Medulla oblongata (tissue), 1 donor: ENCODE results near the gene TNXB.
A peak's percentile ranks its signal among the peaks of the same experiment; 100 is the strongest.
"Not testable (repeated sequence)": the region's sequence is repeated elsewhere in the genome, so short reads cannot be mapped to it uniquely, and the experiment has no call there.

Source experiments
- DNase-seq: peaks from one replicate; pipeline ENCODE4 v3.0.0-alpha.2; 2015; ENCODE audit errors: extremely low spot score

Gene TNXB

DNA sequence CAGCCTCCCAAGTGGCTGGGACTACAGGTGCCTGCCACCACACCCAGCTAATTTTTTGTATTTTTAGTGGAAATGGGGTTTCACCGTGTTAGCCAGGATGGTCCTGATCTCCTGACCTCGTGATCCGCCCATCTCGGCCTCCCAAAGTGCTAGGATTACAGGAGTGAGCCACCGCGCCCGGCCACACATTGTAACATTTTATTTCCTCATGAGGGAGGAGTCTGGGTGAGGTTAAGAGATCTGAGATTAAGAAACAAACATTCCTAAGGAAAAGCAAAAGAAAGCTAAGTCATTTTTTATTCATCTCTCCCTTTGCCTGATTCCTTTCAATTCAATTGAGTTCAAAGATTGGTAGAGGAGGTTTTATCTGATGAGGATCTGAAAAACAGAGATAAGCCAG lies 35.1 kb upstream of the TNXB start:
- not testable (repeated sequence) for DNase-seq

GRCh38 chr6:32140420-32141046 lies 31.4 kb upstream of the TNXB start:
- no peak for DNase-seq

DNA sequence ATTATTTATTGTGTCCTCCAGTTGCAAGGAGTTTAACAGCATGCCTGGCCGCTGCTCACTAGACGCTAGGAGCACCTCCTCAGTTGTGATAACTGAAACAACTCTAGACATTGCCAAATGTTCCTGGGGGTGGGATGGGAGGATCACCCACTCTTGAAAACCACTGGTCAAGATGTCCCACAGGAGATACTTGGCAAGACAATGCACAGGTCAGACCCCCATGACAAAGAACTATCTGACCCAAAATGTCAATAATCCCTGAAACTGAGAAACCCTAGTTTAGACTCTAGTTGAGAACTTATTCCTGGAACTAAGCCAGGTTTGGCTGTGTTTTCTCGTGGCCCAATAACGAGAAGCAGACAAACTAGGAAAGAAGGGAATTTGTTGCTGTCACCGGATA lies 30.5 kb upstream of the TNXB start:
- no peak for DNase-seq

- no peak for DNase-seq
Observed at GRCh38 chr6:32137454-32137853, 28.3 kb upstream of the TNXB start.

- DNase-seq, result no peak
Observed at GRCh38 chr6:32133786-32134185, 24.6 kb upstream of the TNXB start.

- DNase-seq, result no peak
Observed at GRCh38 chr6:32132110-32132509, 23.0 kb upstream of the TNXB start.

DNA sequence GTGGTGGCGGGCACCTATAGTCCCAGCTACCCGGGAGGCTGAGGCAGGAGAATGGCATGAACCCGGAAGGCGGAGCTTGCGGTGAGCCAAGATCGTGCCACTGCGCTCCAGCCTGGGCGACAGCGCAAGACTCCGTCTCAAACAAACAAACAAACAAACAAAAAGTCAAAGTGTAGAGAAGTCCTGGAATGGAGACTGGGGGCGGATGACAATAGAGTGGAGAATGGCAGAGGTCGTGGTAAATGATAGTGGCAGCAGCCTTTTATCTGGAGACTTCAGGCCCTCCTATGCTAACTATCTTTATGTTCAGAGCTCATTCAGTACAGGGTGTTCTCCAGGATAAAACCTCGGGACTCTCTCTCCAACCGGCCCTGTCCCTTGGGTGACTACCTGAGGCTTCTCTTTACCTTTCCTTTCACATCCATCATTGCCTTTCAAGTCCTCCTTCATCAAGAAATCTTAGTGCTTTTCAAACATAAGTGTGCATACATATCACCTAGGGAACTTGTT lies 22.4 kb upstream of the TNXB start:
- DNase-seq, result no peak

- DNase-seq, result no peak
Observed at GRCh38 chr6:32129297-32130088, 20.4 kb upstream of the TNXB start.

GRCh38 chr6:32128751-32129296 lies 19.7 kb upstream of the TNXB start:
- peak; percentile 40 for DNase-seq

DNA sequence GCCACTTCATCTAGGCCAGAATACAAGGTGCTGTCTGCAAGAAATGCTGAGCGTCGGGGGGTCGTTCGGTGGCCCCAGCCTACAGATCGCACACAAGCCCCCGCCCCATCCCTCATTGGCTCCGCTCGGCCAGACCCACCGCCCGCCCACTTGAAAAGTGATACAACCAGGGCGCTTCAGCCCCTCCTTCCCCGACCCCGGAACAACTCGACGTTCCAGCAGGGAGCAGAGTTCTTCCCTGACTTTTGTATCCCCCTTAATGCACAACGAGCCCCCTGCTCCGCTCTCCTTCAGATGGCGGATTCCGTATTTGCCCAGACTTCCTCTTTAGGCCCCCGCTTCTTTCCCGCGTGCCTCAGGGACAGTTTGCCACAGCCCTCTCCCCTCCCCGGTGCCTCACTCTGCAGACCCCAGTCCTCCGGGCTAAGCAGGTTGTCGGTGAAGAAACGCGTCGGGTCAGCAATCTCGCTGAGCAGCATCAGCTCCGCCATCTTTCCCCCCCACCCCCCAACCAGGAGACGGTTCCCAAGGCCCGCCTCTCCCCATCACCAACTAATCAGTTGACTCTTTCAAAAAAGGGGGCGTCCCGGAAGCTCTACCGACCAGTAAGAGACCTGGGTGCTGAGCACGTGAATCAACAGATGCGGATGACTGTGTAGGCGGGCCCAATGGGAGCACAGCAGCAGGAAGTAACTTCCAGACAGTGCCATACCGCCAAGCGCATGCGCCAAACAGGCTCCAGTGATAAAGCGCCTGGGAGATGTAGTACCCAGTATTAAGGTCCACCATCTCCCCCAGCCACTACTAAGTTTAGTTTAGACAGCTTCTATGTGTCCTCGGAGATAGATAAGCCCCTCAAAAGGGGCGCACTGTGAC lies 18.8 kb upstream of the TNXB start, which contains the start of gene ATF6B:
ATF6B (minus strand) TSS at position 530 of the 876 bp plus-strand sequence; CDS start at position 491, 39 bp downstream.
- DNase-seq, result peak; percentile 100

DNA sequence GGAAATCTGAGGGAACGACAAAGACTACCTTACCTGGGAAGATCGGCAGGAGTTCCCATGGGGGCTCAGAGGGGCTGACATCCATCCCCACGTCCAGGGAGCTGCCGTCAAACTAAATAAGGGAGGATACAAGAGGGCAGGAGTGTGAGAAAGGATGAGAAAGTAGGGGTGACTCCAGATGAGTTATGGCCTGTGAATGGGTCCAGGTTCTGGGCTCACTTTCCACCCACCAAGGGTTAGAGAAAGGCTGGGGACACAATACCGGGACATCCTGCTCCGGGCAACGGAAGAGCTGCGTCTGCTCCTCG lies 18.2 kb upstream of the TNXB start:
- no peak for DNase-seq

GRCh38 chr6:32126880-32127279 lies 17.7 kb upstream of the TNXB start:
- DNase-seq, result no peak

DNA sequence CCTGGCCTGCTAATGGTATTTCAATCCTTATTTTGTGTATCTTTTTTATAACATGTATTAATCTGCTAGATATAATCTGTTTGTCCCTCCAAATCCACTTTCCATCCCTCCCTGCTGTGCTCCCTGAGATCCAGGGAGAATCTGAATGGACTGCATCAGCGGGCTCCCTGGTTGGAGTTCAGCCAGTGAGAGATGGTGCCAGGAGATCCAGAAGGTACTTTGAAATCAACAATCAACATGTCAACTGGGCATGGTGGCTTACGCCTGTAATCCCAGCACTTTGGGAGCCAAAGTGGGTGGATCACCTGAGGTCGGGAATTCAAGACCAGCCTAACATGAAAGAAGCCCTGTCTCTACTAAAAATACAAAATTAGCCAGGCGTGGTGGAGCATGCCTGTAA lies 14.5 kb upstream of the TNXB start:
- DNase-seq, result no peak

DNA sequence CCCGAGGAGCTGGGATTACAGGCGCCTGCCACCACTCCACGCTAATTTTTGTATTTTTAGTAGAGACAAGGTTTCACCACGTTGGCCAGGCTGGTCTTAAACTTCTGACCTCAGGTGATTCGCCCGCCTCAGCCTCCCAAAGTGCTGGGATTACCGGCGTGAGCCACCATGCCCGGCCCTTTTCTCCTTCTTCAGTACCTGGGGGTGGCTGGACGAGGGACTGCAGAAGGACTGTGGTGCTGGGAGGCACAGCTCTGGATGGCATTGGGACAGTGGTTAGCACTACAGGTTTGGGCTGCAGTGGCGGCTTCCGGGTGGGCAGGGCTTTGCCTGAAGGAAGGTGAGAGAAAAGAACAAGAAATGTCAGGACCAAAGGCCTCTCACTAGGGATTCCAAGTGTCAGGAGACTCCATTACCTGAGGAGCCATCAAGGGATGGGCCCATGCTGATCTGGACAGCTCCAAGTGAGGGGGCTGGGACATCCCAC lies 11.5 kb upstream of the TNXB start:
- no peak for DNase-seq

DNA sequence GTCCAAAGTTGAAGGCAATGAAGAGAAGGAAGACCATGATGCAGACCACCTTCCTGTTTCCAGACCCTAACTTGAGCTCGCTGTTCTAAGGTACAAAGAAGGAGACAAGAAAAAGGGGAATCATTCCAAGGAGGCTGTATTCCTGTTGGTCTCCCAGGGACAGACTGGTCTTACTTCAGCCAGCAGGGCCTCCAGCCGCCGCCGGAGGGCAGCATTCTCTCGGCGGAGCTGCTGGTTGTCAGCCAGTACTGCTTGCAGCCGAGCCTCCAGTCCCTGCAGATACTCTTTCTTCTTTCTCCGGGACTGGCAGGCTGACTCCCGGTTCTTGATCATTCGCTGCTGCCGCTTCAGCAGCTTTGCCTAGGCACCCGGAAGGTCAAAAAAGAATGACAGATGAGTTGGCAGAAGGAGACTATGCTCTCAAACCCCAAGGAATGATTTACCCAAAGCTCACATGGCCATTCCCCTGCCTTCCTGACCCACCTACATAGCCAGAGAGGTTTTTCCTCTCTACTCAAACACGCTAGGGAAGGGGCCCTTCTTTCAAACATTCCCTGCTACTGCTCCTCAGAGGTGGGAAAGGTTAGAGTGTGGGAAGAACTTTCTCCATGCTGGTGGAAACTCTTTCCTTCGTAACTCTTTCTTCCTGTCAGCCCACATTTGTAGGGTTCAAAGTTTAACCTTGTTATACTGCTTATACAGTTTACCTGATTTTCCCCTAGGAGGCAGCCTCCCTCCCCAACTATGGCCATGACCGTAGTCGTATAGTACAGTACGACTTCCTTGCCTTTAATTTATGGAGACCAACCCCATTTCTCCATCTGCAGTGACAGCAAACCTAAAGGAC lies 9.9 kb upstream of the TNXB start:
- peak; percentile 93 for DNase-seq

- no peak for DNase-seq
Observed at GRCh38 chr6:32117461-32117860, 8.3 kb upstream of the TNXB start.

DNA sequence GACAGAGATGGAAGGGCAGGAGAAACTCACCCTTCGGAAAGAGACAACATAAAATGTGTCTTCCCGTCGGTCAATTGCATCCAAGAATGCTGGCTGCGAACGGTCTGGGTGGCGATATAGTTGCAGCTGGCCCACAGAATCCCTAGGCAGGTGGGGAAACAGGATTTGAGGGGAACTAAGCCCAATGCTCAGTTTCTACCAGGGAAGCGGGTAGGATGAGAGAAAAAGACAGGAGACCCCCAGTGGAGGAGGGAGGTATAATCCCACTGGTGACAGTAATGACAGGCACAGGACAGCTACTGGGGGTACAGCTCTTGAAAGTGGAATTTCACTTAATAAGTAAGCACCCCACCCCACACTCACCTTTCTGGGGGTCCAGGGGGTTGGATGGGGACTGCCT lies 7.5 kb upstream of the TNXB start:
- DNase-seq, result no peak

GRCh38 chr6:32115623-32116022 lies 6.5 kb upstream of the TNXB start:
- no peak for DNase-seq

DNA sequence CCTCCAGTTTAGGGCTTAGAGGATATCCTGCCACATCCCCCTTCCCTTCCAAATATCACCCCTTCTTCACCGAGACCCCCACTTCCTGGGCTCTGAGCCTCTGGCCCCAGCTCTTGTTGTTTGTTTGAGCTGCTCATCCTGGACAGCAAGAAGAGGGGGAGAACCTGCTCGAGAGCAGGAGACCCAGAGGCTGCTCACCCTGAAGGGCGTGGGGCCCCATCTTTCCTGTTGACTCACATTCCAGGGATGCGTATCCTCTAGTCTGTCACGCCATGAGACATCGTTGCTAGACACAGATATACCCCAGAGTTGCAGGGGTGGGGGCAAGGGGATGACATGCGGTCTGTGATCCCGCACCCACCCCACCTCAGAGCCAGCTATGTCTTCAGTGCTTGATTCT lies 5.7 kb upstream of the TNXB start:
- no peak for DNase-seq

GRCh38 chr6:32113386-32114352 lies 4.5 kb upstream of the TNXB start:
- DNase-seq, result peak; percentile 88
